NT2/D1 (cell line): Measurements from ENCODE around the gene SMYD2.
A peak's percentile ranks its signal among the peaks of the same experiment; 100 is the strongest.

Source experiments
- DNase-seq: peaks from one replicate; pipeline ENCODE4 v3.0.0-alpha.2; 2011; ENCODE audit warnings: low read depth, low spot score
- H3K27me3 ChIP-seq: 2 replicates; pipeline ENCODE4 v1.6.0; 2011; ENCODE audit warnings: mild to moderate bottlenecking; ENCODE audit not compliant: insufficient read length, insufficient read depth
- H3K36me3 ChIP-seq: 2 replicates; pipeline ENCODE4 v1.6.1; 2011; ENCODE audit warnings: mild to moderate bottlenecking, low read length, mixed read lengths; ENCODE audit not compliant: insufficient read depth, insufficient read length
- H3K4me1 ChIP-seq: 2 replicates; pipeline ENCODE4 v1.5.1; 2011; ENCODE audit not compliant: insufficient read depth, insufficient read length
- H3K4me3 ChIP-seq: 2 replicates; pipeline ENCODE4 v1.5.1; 2011; ENCODE audit warnings: low read depth; ENCODE audit not compliant: insufficient read length
- H3K9ac ChIP-seq: 2 replicates; pipeline ENCODE4 v1.6.0; 2011; ENCODE audit warnings: low read depth; ENCODE audit not compliant: insufficient read length
- H3K9me3 ChIP-seq: 2 replicates; pipeline ENCODE4 v1.5.1; 2011; ENCODE audit warnings: mild to moderate bottlenecking, low read length; ENCODE audit not compliant: insufficient read depth
- SUZ12 ChIP-seq: IDR thresholded peaks from 2 replicates; pipeline ENCODE4 v1.6.1; 2011; ENCODE audit not compliant: insufficient read length, insufficient read depth; ENCODE audit errors: extremely low read depth
- YY1 ChIP-seq: IDR thresholded peaks from 2 replicates; pipeline ENCODE4 v1.6.1; 2011; ENCODE audit not compliant: insufficient read length, insufficient read depth
- ZNF274 ChIP-seq: IDR thresholded peaks from 2 replicates; pipeline ENCODE4 v1.6.1; 2011; ENCODE audit warnings: mild to moderate bottlenecking, low read depth, low read length

Gene SMYD2

DNA sequence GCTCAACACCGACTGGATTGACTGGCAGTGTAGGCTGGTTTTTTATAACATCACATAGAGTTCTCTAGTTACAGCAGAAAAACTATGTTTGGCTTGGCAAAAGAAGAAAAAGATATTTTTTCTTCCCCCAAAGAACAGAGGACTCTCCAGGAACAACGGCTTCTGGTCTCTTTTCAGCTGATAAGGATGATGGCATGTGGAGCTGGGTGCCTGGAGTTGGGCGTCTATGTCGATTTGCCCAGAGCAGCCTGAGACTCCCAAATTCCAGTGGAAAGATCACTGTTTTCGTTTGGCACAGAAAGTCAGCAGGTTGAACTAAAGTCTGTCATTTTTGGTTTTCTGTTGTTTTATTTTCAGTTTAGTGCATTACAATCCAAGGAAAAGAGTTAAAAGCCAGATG is 91.1 kb downstream of the SMYD2 start:
- Histone ChIP-seq H3K4me1 (no peaks in the 10 kb centered on the region), H3K27me3 (no peaks in the 10 kb centered on the region), H3K36me3 (peaks cover 91% of the 10 kb centered on the region), H3K9me3 (no peaks in the 10 kb centered on the region), H3K4me3 (no peak overlapping the region), H3K9ac (no peak overlapping the region)
- TF ChIP-seq SUZ12 (no peak), YY1 (no peak), ZNF274 (no peak)
- no peak for DNase-seq

DNA sequence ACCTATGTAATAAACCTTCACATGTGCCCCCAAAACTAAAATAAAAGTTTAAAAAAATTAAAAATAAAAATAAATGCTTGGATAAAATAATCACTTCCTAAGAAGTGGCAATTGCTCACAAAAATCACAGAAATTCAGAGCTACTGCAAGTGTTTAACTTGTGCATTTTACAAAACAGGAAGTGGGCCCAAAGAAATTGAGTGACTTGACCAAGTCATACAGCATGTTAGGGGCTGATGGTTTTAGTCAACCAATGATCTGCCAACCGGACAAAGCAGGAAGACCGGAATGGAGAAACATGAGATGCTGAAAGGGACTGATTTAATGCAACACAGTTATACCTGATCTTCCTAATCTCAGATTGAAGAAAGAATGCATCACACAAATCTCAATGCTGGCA is 96.5 kb downstream of the SMYD2 start:
- TF ChIP-seq SUZ12 = no peak
- no peak for TF ChIP-seq YY1
- no peak for TF ChIP-seq ZNF274
- H3K36me3 ChIP-seq = peaks cover 85% of the 10 kb centered on the region
- no peak overlapping the region for H3K9ac ChIP-seq
- H3K27me3 ChIP-seq = no peaks in the 10 kb centered on the region
- no peak for DNase-seq
- H3K9me3 ChIP-seq = no peaks in the 10 kb centered on the region
- peaks cover 7% of the 10 kb centered on the region for H3K4me1 ChIP-seq
- H3K4me3 ChIP-seq = no peak overlapping the region

DNA sequence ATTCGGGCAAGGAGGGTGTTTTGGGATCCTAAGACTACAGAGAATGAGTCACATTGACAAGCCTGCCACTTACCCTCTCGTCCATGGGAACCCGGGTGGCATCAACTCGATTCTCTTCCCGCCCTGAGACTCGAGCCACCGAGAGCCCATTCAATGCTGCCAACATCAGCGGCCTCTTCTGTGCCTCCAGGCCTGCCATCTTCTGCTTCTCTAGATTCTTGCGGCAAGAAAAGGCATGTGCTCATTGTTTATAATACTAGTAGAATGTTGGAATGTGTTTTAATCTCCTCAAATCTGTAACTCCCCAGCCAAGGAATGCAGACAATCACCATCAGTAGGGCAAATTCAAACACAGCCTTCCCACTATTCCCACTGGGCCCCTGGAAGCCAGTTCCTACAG is 96.9 kb downstream of the SMYD2 start:
- DNase-seq = no peak
- Histone ChIP-seq H3K9ac (no peak overlapping the region), H3K27me3 (no peaks in the 10 kb centered on the region), H3K4me3 (no peak overlapping the region), H3K9me3 (no peaks in the 10 kb centered on the region), H3K4me1 (peaks cover 7% of the 10 kb centered on the region), H3K36me3 (peaks cover 85% of the 10 kb centered on the region)
- no peak for TF ChIP-seq YY1
- TF ChIP-seq SUZ12 = no peak
- no peak for TF ChIP-seq ZNF274

GRCh38 chr1:214378492-214378891 is 97.5 kb downstream of the SMYD2 start:
- Histone ChIP-seq H3K4me3 (no peak overlapping the region), H3K27me3 (no peaks in the 10 kb centered on the region), H3K9me3 (no peaks in the 10 kb centered on the region), H3K9ac (no peak overlapping the region), H3K36me3 (peaks cover 85% of the 10 kb centered on the region), H3K4me1 (peaks cover 7% of the 10 kb centered on the region)
- TF ChIP-seq ZNF274 = no peak
- no peak for TF ChIP-seq YY1
- no peak for TF ChIP-seq SUZ12
- DNase-seq = no peak

GRCh38 chr1:214379236-214379970 is 98.4 kb downstream of the SMYD2 start:
- H3K4me1 ChIP-seq = peaks cover 7% of the 10 kb centered on the region
- peaks cover 85% of the 10 kb centered on the region for H3K36me3 ChIP-seq
- no peak for DNase-seq
- H3K4me3 ChIP-seq = no peak overlapping the region
- no peak overlapping the region for H3K9ac ChIP-seq
- no peaks in the 10 kb centered on the region for H3K27me3 ChIP-seq
- no peaks in the 10 kb centered on the region for H3K9me3 ChIP-seq
- TF ChIP-seq YY1 (no peak), ZNF274 (no peak), SUZ12 (no peak)

GRCh38 chr1:214380396-214380795 is 99.4 kb downstream of the SMYD2 start:
- Histone ChIP-seq H3K4me1 (peaks cover 7% of the 10 kb centered on the region), H3K4me3 (no peak overlapping the region), H3K9ac (no peak overlapping the region), H3K27me3 (no peaks in the 10 kb centered on the region), H3K9me3 (no peaks in the 10 kb centered on the region), H3K36me3 (peaks cover 83% of the 10 kb centered on the region)
- peak; percentile 77 for DNase-seq
- TF ChIP-seq SUZ12 = no peak

- DNase-seq = no peak
- Histone ChIP-seq H3K27me3 (no peaks in the 10 kb centered on the region), H3K9ac (no peak overlapping the region), H3K36me3 (peaks cover 82% of the 10 kb centered on the region), H3K4me3 (no peak overlapping the region), H3K4me1 (peaks cover 7% of the 10 kb centered on the region), H3K9me3 (no peaks in the 10 kb centered on the region)
- no peak for TF ChIP-seq ZNF274
- no peak for TF ChIP-seq YY1
- no peak for TF ChIP-seq SUZ12
These were observed 100.2 kb downstream of the SMYD2 start for GRCh38 chr1:214380986-214381695.
